Muscle of arm (tissue), 12 donors: ENCODE data around the gene LCE4A. TPM values are rescaled to one million over a fixed set of nuclear protein-coding genes. Genes with fewer than 3 reads are reported as not detected.

ENCODE experiments used
- DNase-seq: peaks from one replicate; pipeline ENCODE4 v3.0.0-alpha.2; 2013
- polyA plus RNA-seq, 12 donors: library from polyadenylated mRNA; unstranded; fragments of 120-200 nt; gene quantifications; one replicate each; pipeline ENCODE4 v1.2.1, GENCODE V29; 2013; ENCODE audit not compliant: insufficient read length in 12 of 12

Gene LCE4A
- polyA plus RNA-seq, 12 donors, result not detected

DNA sequence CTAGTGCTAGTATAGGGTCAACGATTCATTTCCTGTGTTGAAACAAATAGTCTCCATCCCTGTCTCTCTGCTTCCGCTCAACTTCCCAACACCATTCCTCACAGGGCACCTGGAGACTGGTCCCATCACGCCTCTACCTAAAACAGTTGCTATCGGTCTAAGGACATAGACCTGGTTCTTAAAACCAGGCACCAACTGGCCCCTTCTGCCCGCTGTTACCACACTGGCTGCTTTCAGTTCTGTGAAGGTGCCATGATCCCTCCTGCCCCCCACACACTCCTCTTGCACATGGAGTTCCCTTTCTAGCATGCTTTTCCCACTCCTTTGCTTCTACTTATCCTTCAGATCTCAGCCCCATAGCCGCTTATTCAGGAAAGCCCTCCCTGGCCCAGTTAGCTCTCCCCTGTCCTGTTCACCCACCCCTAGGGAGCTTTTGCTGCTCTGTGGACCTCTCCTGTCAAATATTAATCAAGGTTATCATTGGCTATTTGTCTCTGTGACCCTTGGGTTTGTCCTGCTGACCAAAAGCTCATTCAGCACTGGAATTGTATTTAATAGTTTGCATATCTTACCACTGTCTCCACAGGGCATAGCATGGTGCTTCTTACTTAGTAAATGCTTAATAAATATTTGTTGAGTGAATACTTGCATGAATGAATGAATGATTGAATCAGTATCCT lies 37.9 kb downstream of the LCE4A start:
- no peak for DNase-seq

DNA sequence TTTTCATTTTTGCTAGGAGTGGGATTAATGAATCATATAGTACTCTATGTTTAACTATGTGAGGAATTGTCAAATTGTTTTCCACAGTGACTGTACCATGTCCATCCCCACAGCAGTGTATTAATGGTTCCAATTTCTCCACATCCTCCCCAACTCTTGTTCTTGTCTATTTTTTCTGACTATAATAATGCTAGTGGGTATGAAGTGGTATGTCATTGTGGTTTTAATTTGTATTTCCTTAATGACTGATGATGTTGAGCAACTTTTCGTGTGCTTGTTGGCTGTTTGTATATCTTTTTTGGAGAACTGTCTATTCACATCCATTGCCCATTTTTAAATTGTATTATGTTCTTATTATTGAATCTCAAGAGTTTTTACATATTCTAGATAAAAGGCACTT lies 39.9 kb downstream of the LCE4A start:
- DNase-seq, result no peak

DNA sequence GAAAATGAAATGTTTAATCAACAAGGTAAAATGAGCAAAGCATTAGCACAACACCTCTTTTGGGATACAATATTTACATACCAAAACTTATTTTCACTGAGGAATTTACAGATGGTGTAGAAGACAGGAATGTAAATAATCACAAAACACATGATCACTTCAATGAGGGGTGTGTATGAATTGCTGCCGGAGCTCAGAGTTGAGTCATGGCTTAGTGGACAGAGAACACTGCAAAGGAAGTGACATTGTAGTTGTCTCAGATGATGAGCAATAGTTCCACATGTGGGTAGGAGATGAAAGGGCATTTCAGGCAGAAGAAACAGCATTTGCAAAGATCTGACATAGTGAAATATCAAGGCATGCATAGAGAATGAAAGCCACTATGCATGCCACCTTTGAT lies 44.3 kb downstream of the LCE4A start:
- DNase-seq, result no peak

DNA sequence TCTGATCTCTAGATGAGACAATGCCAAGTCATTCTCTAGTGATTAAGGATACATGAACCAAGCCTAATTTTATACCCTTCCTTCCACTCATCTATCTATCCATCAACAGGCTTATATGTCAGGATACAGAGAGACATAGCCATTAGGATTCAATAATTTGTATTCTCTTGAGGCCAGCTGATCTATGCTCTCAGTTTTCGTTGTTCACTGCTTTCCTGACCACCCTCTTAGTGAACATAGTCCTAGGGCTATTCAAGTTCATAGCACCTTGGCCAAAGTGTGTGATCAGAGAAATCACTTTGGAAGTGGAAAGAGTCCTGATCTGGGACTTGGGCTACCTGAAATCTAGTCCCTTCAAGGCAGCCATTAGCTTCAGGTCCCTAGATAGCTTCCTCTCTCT lies 45.6 kb downstream of the LCE4A start:
- no peak for DNase-seq

DNA sequence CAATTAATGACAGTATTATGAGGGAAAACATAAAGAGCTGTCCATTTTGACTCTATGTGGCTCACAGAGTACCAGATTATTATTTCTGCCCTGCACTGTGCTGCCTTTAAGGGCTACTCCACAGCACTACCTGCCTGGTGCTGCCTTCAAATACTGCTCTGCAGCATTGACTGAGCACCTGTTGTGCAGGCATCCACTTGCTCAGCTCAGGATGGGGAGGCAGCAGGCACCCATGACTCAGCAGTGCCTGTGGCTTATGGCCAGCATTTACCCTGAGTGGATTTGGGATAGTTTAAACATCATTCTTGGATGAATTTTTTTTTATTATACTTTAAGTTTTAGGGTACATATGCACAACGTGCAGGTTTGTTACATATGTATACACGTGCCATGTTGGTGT lies 48.9 kb downstream of the LCE4A start:
- DNase-seq, result no peak

DNA sequence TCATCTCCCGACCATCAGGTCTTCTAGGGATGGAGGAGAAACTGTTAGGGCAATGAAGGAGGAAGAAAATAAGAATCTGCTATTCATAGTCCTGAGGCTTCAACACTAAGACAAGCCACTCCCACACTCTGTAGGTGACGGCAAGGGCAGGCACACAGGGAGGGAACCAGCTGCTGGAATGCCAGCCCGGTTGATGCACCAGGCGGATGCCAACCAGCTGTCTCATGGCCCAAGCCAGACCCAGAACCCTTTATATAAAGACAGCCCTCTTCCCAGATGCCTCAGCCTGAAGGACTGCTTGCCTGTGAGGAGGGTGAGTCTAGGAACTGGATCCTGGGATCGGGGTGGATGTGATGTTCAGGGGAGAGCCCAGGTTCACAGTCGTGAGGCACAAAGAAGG lies 49.8 kb downstream of the LCE4A start, which contains the start of gene KPRP:
Gene KPRP, plus strand, starts transcription at position 279 of the 400 bp plus-strand sequence. CDS start 1,564 bp downstream, outside the sequence.
- no peak for DNase-seq

DNA sequence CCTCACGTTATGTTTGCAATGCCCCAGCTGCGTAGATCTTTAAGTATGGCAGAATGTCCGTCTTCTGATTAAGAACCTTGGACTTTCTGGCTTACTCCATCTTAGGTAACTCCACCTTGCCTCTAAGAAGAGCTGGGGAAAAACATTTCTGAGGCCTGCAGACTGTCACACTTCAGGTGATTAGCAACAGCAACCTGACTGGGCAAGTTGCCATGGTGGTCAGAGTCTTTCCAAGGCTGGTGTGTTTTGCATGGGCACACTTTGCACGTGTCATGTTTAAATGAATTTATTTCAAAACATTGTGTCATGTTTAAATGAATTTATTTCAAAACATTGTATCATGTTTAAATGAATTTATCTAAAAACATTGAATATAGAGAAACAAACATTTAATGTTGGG lies 50.7 kb downstream of the LCE4A start:
- DNase-seq, result no peak

Other genes with a start within 250 kb of the LCE4A start
- not detected for gene LCE5A, start 197.4 kb upstream of the LCE4A start, polyA plus RNA-seq
- under 1 TPM in 1 of 12 donors, not detected in 11; 0.23 TPM for gene CRCT1, start 193.7 kb upstream of the LCE4A start, polyA plus RNA-seq
- gene LCE3E, start 141.4 kb upstream of the LCE4A start, polyA plus RNA-seq, result not detected
- not detected for gene LCE3D, start 127.6 kb upstream of the LCE4A start, polyA plus RNA-seq
- not detected for gene LCE3C, start 107.9 kb upstream of the LCE4A start, polyA plus RNA-seq
- gene LCE3B, start 94.3 kb upstream of the LCE4A start, polyA plus RNA-seq, result not detected
- gene LCE3A, start 85.1 kb upstream of the LCE4A start, polyA plus RNA-seq, result not detected
- not detected for gene LCE2D, start 44.8 kb upstream of the LCE4A start, polyA plus RNA-seq
- not detected for gene LCE2C, start 32.9 kb upstream of the LCE4A start, polyA plus RNA-seq
- gene LCE2B, start 22.0 kb upstream of the LCE4A start, polyA plus RNA-seq, result not detected
- gene LCE2A, start 9.8 kb upstream of the LCE4A start, polyA plus RNA-seq, result not detected
- under 1 TPM in 1 of 12 donors, not detected in 11; 0.07 TPM for gene KPRP, start 49.9 kb downstream of the LCE4A start, polyA plus RNA-seq
- not detected for gene LCE1F, start 67.0 kb downstream of the LCE4A start, polyA plus RNA-seq
- not detected for gene LCE1E, start 78.1 kb downstream of the LCE4A start, polyA plus RNA-seq
- gene LCE1D, start 88.6 kb downstream of the LCE4A start, polyA plus RNA-seq, result not detected
- gene LCE1C, start 98.5 kb downstream of the LCE4A start, polyA plus RNA-seq, result not detected
- gene LCE1B, start 103.8 kb downstream of the LCE4A start, polyA plus RNA-seq, result not detected
- gene LCE1A, start 119.3 kb downstream of the LCE4A start, polyA plus RNA-seq, result not detected
- not detected for gene LCE6A, start 134.7 kb downstream of the LCE4A start, polyA plus RNA-seq
- not detected for gene LCE7A, start 151.8 kb downstream of the LCE4A start, polyA plus RNA-seq
- not detected for gene SMCP, start 170.2 kb downstream of the LCE4A start, polyA plus RNA-seq
- gene IVL, start 200.4 kb downstream of the LCE4A start, polyA plus RNA-seq, result 10 to 100 TPM in 2 of 12 donors, 1 to 10 TPM in 1, under 1 TPM in 2, not detected in 7; 0.08 to 36.1 (median 1.9) TPM
- gene SPRR5, start 239.0 kb downstream of the LCE4A start, polyA plus RNA-seq, result not detected